ENCODE measurements around the gene CKS2. TPM values are rescaled to one million over a fixed set of nuclear protein-coding genes. Genes with fewer than 3 reads are reported as not detected.
"Not testable (repeated sequence)": the region's sequence is repeated elsewhere in the genome, so short reads cannot be mapped to it uniquely, and the experiment has no call there.

CKS2 gene
- total RNA-seq = 100 to 1,000 TPM; 252 to 253 TPM
- polyA plus RNA-seq = 21.2 TPM

DNA sequence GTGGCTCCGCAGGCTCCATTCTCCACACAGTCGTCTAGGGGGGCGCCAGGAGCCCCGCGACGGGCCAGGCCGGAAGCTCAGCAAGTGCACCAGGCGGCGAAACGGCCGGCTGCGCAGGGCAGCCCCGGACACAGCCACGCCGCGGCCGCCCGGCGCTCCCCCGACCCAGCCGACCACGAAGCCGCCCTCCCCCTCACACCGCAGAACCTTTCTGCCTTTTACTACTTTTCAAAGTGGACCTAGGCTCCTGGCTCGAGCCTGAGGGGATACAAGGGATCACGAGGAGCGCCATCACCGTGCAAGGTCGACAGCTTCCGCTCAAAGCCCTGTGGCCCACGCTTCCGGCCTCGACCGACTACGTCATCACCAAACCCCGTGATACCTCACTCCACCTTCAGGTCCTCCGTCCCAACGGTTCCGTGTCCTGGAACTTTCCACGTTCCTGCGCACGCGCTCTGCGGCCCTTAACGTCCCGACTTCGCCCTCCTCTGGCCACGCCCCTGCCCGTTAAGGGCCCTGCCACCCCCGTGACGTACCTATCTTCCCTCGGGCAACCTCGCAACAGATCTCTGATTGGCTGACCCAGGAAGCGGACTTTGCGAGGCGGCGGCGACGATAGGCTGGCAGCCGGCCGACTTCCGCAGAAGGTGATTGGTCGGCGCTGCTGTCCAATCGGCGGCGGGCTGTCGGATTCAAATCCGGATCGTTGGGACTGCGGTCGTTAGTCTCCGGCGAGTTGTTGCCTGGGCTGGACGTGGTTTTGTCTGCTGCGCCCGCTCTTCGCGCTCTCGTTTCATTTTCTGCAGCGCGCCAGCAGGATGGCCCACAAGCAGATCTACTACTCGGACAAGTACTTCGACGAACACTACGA lies at the start of gene CKS2:
TSS of gene CKS2 (plus strand) at position 721 of the 871 bp plus-strand sequence. CDS start at position 819, 98 bp downstream.
- peak within 1 kb of the TSS; percentile 99 for H3K27ac ChIP-seq (ENCODE audit: low read depth, low read length)
- peaks cover 6 to 8% of the 10 kb centered on the region in 2 donors for H3K27me3 Mint-ChIP-seq
- peak within 1 kb of the TSS; percentile 92 to 98 (median 96) for H3K4me3 Mint-ChIP-seq
- DNase-seq = peak; percentile 99 to 100 (median 100)
- H3K9me3 Mint-ChIP-seq = peaks cover 0 to 4% (median 0%) of the 10 kb centered on the region in 5 donors
- H3K27ac Mint-ChIP-seq = peak within 1 kb of the TSS; percentile 97 to 100 (median 98)
- ChIA-PET POLR2A (interaction anchor here (0.6 to 1.6 kb wide), 3 partner anchors 8 to 171 kb away, joined by 3 to 15 read pairs (median 10); partner anchors contain the start of gene SECISBP2), CTCF (interaction anchor here (1.5 kb wide), 2 partner anchors 8 to 238 kb away, joined by 4 read pairs; partner anchors contain the start of gene SECISBP2)
- H3K4me1 ChIP-seq (ENCODE audit: insufficient read depth, low read length) = peaks cover 30% of the 10 kb centered on the region
- peaks cover 2 to 16% (median 4%) of the 10 kb centered on the region in 3 donors for H3K36me3 Mint-ChIP-seq
- no peaks in the 10 kb centered on the region for H3K27me3 ChIP-seq (ENCODE audit: insufficient read depth, low read length, poor library complexity, severe bottlenecking)
- H3K4me3 ChIP-seq (ENCODE audit: low read length) = peak within 1 kb of the TSS; percentile 71
- peaks cover 26 to 49% (median 48%) of the 10 kb centered on the region in 3 donors for H3K4me1 Mint-ChIP-seq
- no peaks in the 10 kb centered on the region for H3K9me3 ChIP-seq (ENCODE audit: low read length)
- H3K36me3 ChIP-seq (ENCODE audit: insufficient read depth, low read length) = no peaks in the 10 kb centered on the region

GRCh38 chr9:89273528-89274279 lies 37.3 kb upstream of the CKS2 start:
- CTCF ChIA-PET = no interaction called here
- Mint-ChIP-seq H3K9me3 (peaks cover 18 to 43% (median 31%) of the 10 kb centered on the region in 5 donors), H3K4me3 (no peak overlapping the region)

DNA sequence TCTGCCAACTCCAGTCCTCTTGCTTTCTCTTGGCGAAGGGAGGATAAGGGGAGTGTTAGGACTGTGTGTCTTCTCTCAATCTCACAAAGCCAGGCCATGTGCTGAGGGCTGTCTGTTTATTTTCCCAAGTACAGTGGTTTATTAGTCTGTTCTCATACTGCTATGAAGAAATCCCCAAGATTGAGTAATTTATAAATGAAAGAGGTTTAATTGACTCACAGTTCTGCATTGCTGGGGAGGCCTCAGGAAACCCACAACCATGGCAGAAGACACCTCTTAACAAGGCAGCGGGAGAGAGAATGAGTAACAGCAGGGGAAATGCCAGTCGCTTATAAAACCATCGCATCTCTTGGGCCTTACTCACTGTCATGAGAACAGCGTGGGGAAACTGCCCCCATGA lies 36.2 kb upstream of the CKS2 start:
- peaks cover 13% of the 10 kb centered on the region for H3K4me1 ChIP-seq (ENCODE audit: insufficient read depth, low read length)
- no peaks in the 10 kb centered on the region for H3K36me3 ChIP-seq (ENCODE audit: insufficient read depth, low read length)
- H3K4me3 Mint-ChIP-seq = no peak overlapping the region
- no peak overlapping the region for H3K27ac ChIP-seq (ENCODE audit: low read depth, low read length)
- DNase-seq = no peak
- H3K27me3 Mint-ChIP-seq = peaks cover 15 to 16% of the 10 kb centered on the region in 2 donors
- H3K27me3 ChIP-seq (ENCODE audit: insufficient read depth, low read length, poor library complexity, severe bottlenecking) = no peaks in the 10 kb centered on the region
- ChIA-PET POLR2A (no interaction called here), CTCF (no interaction called here)
- peaks cover 18% of the 10 kb centered on the region for H3K9me3 ChIP-seq (ENCODE audit: low read length)
- peaks cover 1 to 38% (median 4%) of the 10 kb centered on the region in 3 donors for H3K36me3 Mint-ChIP-seq
- H3K4me3 ChIP-seq (ENCODE audit: low read length) = no peak overlapping the region
- H3K9me3 Mint-ChIP-seq = peaks cover 18 to 43% (median 31%) of the 10 kb centered on the region in 5 donors
- H3K27ac Mint-ChIP-seq = no peak overlapping the region
- peaks cover 15 to 28% (median 21%) of the 10 kb centered on the region in 3 donors for H3K4me1 Mint-ChIP-seq

More at GRCh38 chr9:89273528-89274279, 37.3 kb upstream of the CKS2 start:
- POLR2A ChIA-PET = no interaction called here
- H3K27me3 ChIP-seq (ENCODE audit: insufficient read depth, low read length, poor library complexity, severe bottlenecking) = no peaks in the 10 kb centered on the region
- Mint-ChIP-seq H3K27me3 (peaks cover 15 to 16% of the 10 kb centered on the region in 2 donors), H3K27ac (no peak overlapping the region), H3K4me1 (peaks cover 8 to 18% (median 12%) of the 10 kb centered on the region in 3 donors), H3K36me3 (peaks cover 1 to 38% (median 4%) of the 10 kb centered on the region in 3 donors)
- peaks cover 9% of the 10 kb centered on the region for H3K4me1 ChIP-seq (ENCODE audit: insufficient read depth, low read length)
- no peak overlapping the region for H3K27ac ChIP-seq (ENCODE audit: low read depth, low read length)
- no peak for DNase-seq
- peaks cover 18% of the 10 kb centered on the region for H3K9me3 ChIP-seq (ENCODE audit: low read length)
- H3K36me3 ChIP-seq (ENCODE audit: insufficient read depth, low read length) = no peaks in the 10 kb centered on the region
- no peak overlapping the region for H3K4me3 ChIP-seq (ENCODE audit: low read length)

GRCh38 chr9:89276040-89276439 lies 35.0 kb upstream of the CKS2 start:
- H3K9me3 Mint-ChIP-seq = peaks cover 18 to 41% (median 31%) of the 10 kb centered on the region in 5 donors
- peaks cover 16 to 30% (median 24%) of the 10 kb centered on the region in 3 donors for H3K4me1 Mint-ChIP-seq
- Histone ChIP-seq H3K4me1 (ENCODE audit: insufficient read depth, low read length) (peaks cover 13% of the 10 kb centered on the region), H3K9me3 (ENCODE audit: low read length) (peaks cover 18% of the 10 kb centered on the region)
- H3K4me3 Mint-ChIP-seq; H3K27ac ChIP-seq (ENCODE audit: low read depth, low read length); CTCF ChIA-PET; DNase-seq; H3K27me3 ChIP-seq (ENCODE audit: insufficient read depth, low read length, poor library complexity, severe bottlenecking); H3K4me3 ChIP-seq (ENCODE audit: low read length); H3K27ac Mint-ChIP-seq; POLR2A ChIA-PET; H3K36me3 ChIP-seq (ENCODE audit: insufficient read depth, low read length): not testable (repeated sequence)
- peaks cover 1 to 35% (median 4%) of the 10 kb centered on the region in 3 donors for H3K36me3 Mint-ChIP-seq
- H3K27me3 Mint-ChIP-seq = peaks cover 12 to 15% of the 10 kb centered on the region in 2 donors

DNA sequence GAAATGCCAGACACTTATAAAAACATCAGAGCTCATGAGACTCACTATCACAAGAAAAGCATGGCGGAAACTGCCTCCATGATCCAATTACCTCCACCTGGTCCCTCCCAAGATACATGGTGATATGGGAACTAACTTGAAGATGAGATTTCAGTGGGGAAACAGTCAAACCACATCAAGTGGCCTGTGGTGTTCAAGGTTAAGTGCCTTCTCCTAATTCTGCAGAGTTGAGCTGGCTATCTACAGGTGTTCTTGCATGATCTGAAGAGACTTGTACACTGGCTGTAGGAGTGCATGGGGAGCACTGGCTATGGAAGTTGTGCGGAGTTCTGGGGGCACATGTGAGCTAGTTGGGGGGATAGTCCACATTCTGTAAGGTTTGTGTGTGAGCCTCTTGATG lies 34.0 kb upstream of the CKS2 start:
- peaks cover 18% of the 10 kb centered on the region for H3K9me3 ChIP-seq (ENCODE audit: low read length)
- H3K27me3 ChIP-seq (ENCODE audit: insufficient read depth, low read length, poor library complexity, severe bottlenecking) = no peaks in the 10 kb centered on the region
- ChIA-PET POLR2A (no interaction called here), CTCF (no interaction called here)
- H3K36me3 Mint-ChIP-seq = peaks cover 1 to 30% (median 4%) of the 10 kb centered on the region in 3 donors
- peak overlapping the region in 2 of 7 donors; percentile 13 to 24 for H3K4me3 Mint-ChIP-seq
- peaks cover 12 to 15% of the 10 kb centered on the region in 2 donors for H3K27me3 Mint-ChIP-seq
- no peaks in the 10 kb centered on the region for H3K36me3 ChIP-seq (ENCODE audit: insufficient read depth, low read length)
- H3K27ac Mint-ChIP-seq = peak overlapping the region in 3 of 8 donors; percentile 8 to 49 (median 38)
- no peak overlapping the region for H3K27ac ChIP-seq (ENCODE audit: low read depth, low read length)
- H3K9me3 Mint-ChIP-seq = peaks cover 18 to 39% (median 28%) of the 10 kb centered on the region in 5 donors
- H3K4me1 Mint-ChIP-seq = peaks cover 18 to 30% (median 24%) of the 10 kb centered on the region in 3 donors
- peaks cover 13% of the 10 kb centered on the region for H3K4me1 ChIP-seq (ENCODE audit: insufficient read depth, low read length)
- no peak for DNase-seq
- H3K4me3 ChIP-seq (ENCODE audit: low read length) = no peak overlapping the region

DNA sequence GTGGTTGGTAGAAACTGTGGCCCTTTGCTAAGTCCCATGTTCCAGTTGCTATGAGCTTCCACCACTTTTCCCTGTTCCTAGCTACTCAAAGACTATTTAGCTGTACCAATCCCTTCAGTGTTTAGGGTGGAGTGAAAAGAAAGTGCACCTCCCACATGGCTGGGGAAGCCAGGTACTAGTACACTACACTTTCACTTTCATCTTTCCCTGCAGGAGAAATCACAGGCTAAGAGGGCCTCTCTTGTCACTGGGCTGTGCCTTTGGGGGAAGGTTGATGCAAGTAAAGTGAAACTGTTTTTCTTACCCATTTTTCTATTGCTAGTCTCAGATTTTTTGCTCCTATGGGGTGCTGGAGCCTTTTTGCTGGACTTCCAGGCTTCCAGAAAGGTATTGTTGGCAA lies 33.5 kb upstream of the CKS2 start:
- ChIA-PET POLR2A (no interaction called here), CTCF (no interaction called here)
- Mint-ChIP-seq H3K9me3 (peaks cover 16 to 35% (median 27%) of the 10 kb centered on the region in 5 donors), H3K36me3 (peaks cover 1 to 28% (median 4%) of the 10 kb centered on the region in 3 donors), H3K27ac (peak overlapping the region in 1 of 8 donors; percentile 38), H3K4me3 (peak overlapping the region in 1 of 7 donors; percentile 29), H3K27me3 (peaks cover 10 to 15% of the 10 kb centered on the region in 2 donors), H3K4me1 (peaks cover 18 to 30% (median 24%) of the 10 kb centered on the region in 3 donors)
- Histone ChIP-seq H3K4me1 (ENCODE audit: insufficient read depth, low read length) (peaks cover 13% of the 10 kb centered on the region), H3K27me3 (ENCODE audit: insufficient read depth, low read length, poor library complexity, severe bottlenecking) (no peaks in the 10 kb centered on the region), H3K27ac (ENCODE audit: low read depth, low read length) (no peak overlapping the region), H3K4me3 (ENCODE audit: low read length) (no peak overlapping the region), H3K36me3 (ENCODE audit: insufficient read depth, low read length) (no peaks in the 10 kb centered on the region), H3K9me3 (ENCODE audit: low read length) (peaks cover 18% of the 10 kb centered on the region)
- peak in 1 of 5 donors; percentile 2 for DNase-seq

DNA sequence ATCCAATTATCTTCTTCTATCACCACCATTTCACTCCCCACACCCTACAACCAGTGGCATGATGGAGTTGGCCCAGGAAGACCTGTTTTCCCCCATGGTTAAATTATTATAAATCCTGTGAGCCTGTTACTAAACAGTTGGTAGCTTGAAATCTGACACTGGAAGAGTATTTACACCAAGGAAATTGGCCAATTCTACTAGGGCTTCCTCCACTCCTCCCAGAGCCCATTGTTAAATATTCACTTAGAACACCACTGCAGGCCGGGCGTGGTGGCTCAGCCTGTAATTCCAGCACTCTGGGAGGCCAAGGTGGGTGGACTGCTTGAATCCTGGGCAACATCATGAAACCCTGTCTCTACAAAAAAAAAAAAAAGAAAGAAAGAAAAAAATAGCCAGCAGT lies 32.4 kb upstream of the CKS2 start:
- Mint-ChIP-seq H3K4me3 (no peak overlapping the region), H3K27ac (no peak overlapping the region), H3K36me3 (peaks cover 1 to 20% (median 2%) of the 10 kb centered on the region in 3 donors), H3K4me1 (peaks cover 18 to 30% (median 24%) of the 10 kb centered on the region in 3 donors), H3K27me3 (peaks cover 3 to 8% of the 10 kb centered on the region in 2 donors), H3K9me3 (peaks cover 5 to 24% (median 18%) of the 10 kb centered on the region in 5 donors)
- Histone ChIP-seq H3K4me1 (ENCODE audit: insufficient read depth, low read length) (peaks cover 13% of the 10 kb centered on the region), H3K36me3 (ENCODE audit: insufficient read depth, low read length) (no peaks in the 10 kb centered on the region), H3K9me3 (ENCODE audit: low read length) (peaks cover 11% of the 10 kb centered on the region), H3K4me3 (ENCODE audit: low read length) (no peak overlapping the region), H3K27me3 (ENCODE audit: insufficient read depth, low read length, poor library complexity, severe bottlenecking) (no peaks in the 10 kb centered on the region), H3K27ac (ENCODE audit: low read depth, low read length) (no peak overlapping the region)
- DNase-seq = no peak
- ChIA-PET POLR2A (no interaction called here), CTCF (interaction anchor here (0.8 to 1.5 kb wide), 3 partner anchors 12 to 431 kb away, joined by 3 to 4 read pairs (median 3); no protein-coding TSS in a partner anchor)
